ENCODE data around the gene GTF3C1.

GTF3C1 gene

DNA sequence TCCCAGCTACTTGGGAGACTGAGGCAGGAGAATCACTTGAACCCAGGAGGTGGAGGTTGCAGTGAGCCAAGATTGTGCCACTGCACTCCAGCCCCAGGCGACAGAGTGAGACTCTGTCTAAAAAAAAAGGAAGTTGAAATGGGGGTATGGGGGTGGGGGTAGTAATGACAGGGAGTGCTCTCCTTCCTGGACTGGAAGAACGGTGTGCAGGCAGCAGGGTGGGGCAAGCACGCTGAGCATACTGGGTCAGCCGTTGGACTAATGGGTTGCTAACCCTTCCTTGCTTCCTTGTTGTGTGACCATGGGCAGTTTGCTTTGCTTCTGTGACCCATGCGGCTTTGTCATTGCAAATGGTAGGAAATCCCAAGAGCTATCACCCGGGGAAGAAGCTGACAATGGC lies 16.7 kb upstream of the GTF3C1 start:
- DNase-seq (ENCODE audit: low read depth): no peak

- no peak for DNase-seq (ENCODE audit: low read depth)
Measured at GRCh38 chr16:27564224-27564623, 14.5 kb upstream of the GTF3C1 start.

GRCh38 chr16:27561216-27561615 lies 11.5 kb upstream of the GTF3C1 start:
- DNase-seq (ENCODE audit: low read depth): no peak

- DNase-seq (ENCODE audit: low read depth): no peak
Measured at GRCh38 chr16:27558932-27559331, 9.2 kb upstream of the GTF3C1 start.

DNA sequence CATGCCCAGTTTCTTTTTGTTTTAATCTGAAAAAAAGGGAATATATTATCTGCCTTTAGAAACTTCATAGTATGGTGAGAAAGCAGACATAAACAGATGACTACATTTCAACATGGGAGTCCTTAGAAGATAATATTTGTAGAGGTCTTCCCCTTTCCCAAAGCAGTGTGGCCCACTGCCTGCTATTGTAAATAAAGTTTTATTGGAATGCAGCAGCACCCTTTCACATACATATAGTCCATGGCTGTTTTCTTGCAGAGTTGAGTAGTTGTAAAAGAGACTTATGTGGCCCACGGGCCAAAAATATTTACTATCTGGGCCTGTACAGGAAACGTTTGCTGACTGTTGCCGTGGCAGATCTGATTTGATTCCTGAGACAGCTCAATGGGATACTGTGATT lies 8.7 kb upstream of the GTF3C1 start:
- DNase-seq (ENCODE audit: low read depth): no peak

GRCh38 chr16:27556471-27556870 lies 6.8 kb upstream of the GTF3C1 start:
- no peak for DNase-seq (ENCODE audit: low read depth)

DNA sequence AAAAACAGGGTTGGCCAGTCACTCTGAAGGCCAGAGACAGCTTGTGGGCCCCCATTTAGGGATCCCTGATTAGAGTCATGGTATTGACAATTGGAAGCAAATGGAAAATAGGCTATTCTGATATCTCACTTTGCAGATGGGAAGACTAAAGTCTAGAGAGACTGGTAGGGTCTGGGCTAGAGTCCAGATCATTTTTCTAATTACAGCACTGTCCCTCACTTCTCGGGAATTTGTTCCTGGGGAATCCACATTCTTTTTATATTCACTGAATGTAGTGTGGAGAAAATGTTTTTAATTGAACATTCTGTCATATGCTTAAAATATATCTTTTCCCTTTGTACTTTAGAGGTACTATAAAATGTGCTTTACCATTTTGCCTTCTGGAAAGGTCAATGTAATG lies 1.3 kb upstream of the GTF3C1 start:
- DNase-seq (ENCODE audit: low read depth): no peak

DNA sequence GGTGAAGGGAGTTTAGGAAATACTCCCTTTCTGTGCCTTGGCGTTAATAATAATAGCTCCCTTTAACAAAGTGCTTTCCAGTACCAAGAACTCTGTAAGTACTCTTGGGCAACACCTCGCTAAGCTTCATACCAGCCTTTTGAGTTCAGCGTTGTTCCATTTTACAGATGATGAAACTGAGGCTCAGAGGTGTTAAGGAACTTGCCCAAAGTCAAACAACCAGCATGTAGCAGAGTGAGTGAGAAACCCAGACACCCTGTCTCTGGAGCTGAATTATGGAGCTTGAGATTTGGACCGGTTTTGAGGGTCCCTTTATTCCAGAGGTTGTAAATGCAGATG lies 838 bp upstream of the GTF3C1 start:
- no peak for DNase-seq (ENCODE audit: low read depth)

DNA sequence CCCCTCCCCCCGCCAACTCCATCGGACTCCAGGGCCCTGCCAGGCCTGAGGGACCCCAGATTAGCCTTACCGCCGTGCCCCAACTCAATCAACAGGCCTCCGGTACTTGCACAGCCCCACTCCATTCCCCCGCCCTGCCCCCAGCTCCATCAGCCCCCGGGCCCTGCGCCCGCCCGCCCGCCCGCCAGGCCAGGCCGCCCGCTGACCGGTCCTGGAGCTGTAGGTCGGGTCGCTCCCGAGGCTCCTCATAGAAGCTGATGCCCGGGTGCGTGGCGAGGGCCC lies 308 bp downstream of the GTF3C1 start:
- no peak for DNase-seq (ENCODE audit: low read depth)

DNA sequence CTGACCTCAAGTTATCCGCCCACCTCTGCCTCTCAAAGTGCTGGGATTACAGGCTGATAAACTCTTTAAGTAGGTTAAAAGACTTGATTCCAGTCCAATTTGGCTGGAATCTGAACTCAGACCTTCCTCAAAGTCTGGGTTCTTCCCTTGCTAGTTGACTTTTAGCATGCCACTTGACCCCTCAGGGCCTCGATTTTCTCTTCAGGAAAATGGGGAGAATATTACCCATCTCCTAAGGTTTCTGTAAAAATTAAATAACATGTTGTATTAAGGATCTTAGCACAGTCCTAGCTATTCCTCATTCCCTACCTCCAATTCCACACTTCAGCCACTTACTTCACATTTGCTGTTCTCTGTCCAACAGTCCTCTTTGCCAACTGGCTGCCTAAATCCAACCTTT lies 1.9 kb downstream of the GTF3C1 start:
- no peak for DNase-seq (ENCODE audit: low read depth)

- DNase-seq (ENCODE audit: low read depth): no peak
Measured at GRCh38 chr16:27547134-27547533, 2.6 kb downstream of the GTF3C1 start.

DNA sequence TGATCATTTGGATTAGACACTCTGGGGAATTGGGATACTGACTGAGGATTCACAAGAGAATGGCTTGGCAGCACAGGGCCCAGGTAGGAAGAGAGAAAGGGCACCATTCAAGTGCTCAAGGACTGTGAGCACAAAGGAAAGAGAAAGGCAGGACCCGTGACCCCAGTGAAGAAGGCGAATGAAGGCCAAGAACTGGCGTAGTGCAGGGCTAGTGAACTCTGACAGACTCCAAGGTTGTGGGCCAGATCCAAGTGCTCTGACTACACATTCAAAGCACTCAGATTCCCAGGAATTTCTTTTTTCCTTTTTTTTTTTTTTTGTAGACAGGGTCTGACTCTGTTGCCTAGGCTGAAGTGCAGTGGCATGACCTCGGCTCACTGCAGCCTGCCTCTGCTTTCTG lies 5.0 kb downstream of the GTF3C1 start:
- DNase-seq (ENCODE audit: low read depth): no peak

GRCh38 chr16:27543801-27544200 lies 5.9 kb downstream of the GTF3C1 start:
- DNase-seq (ENCODE audit: low read depth): no peak

- DNase-seq (ENCODE audit: low read depth): no peak
Measured at GRCh38 chr16:27539636-27540035, 10.1 kb downstream of the GTF3C1 start.

DNA sequence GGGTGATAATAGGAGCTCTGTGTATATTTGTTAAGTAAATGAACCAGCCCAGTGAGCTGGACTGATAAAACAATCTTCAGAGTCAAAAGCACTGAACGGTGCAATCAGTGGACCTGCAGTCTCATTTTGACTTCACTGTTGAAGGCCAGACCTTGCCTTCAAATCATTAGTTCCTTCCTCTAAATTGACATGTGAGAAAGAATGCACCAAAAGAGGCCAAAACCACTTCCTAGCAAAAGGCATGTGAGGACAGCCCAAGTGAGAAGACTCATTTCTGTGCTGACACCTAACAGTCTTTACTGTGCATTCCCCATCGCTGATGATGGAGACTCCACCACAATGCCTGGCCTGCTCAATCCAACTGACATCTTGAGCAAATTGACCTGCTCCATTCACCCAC lies 10.6 kb downstream of the GTF3C1 start:
- DNase-seq (ENCODE audit: low read depth): no peak

DNA sequence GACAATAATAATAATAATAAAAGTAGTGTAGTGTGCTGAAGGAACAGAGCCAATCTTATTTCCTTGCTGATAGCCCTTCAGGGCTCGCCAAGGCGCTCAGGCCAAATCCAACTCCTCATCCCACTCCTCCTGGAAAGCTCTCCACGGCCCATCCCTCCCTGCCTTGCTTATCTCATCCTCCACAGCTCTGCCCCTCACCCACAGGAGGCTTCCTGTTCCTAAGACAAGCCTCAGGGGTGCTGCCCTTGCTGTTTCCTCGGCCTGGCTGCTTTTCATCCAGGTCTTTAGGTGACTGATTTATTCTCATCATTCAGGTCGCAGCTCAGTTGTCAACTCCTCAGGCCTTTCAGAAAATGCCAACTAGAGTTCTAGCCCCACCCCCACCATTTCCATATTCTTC lies 11.2 kb downstream of the GTF3C1 start:
- no peak for DNase-seq (ENCODE audit: low read depth)

DNA sequence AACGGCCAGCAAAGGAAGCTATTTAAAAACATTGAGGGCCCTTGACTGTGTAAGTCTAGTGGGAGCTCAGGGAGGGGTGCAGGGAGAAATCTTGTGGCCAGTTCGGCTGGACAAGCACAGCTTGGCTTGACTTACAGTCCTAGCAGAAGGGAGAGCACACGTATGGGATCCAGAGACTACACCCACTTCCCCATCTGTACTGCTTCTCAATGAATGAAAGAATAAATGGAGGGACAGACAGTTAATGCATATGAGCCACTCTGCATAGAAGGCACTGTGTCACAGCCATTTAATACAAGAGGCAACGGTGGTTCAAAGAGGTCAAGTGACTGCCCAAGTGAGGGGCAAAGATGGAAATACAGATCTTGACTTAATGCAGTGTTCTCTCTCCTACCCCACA lies 15.5 kb downstream of the GTF3C1 start:
- DNase-seq (ENCODE audit: low read depth): no peak

- DNase-seq (ENCODE audit: low read depth): no peak
Measured at GRCh38 chr16:27531826-27532800, 17.6 kb downstream of the GTF3C1 start.

DNA sequence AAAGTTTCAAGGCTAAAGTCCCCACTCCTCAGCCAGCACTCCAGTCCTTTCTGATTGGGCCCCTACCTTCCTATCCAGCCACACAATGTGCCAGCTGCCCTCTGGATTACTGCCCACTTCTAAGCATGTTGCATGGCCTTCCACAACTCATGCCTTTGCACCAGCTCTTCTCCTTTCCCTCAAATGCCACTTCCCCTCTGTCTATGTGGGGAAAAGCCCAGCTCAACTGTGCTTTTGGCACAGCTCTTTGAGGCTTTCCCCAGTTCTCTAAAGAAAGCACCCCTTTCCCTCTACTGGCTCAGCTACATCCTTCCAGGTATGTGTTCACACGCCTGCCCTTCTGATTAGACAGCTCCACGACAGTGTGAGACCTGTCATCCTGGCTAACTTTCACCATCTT lies 18.5 kb downstream of the GTF3C1 start:
- DNase-seq (ENCODE audit: low read depth): no peak

DNA sequence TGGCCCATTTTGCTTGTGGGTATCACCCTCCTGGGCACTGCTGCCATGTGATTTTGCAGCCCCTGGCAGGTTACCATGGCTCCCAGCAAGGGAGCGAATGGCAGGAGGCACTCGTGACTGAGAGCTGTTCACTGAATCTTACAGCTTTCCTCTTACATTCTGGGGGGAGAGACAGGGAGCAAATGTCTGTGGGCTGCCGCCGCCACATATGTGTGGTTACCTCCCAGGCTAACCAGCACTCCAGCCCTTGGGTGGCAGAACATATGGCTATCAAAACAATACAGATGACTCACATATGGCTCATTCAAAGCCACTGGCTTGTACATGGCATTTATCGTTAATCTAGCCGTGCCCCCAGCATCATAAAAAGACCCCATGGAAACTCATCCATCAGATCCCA lies 19.8 kb downstream of the GTF3C1 start:
- DNase-seq (ENCODE audit: low read depth): no peak

- no peak for DNase-seq (ENCODE audit: low read depth)
Measured at GRCh38 chr16:27528294-27528693, 21.4 kb downstream of the GTF3C1 start.

GRCh38 chr16:27526180-27526579 lies 23.5 kb downstream of the GTF3C1 start:
- DNase-seq (ENCODE audit: low read depth): no peak

- DNase-seq (ENCODE audit: low read depth): no peak
Measured at GRCh38 chr16:27522173-27522707, 27.5 kb downstream of the GTF3C1 start.

GRCh38 chr16:27520982-27521673 lies 28.6 kb downstream of the GTF3C1 start:
- DNase-seq (ENCODE audit: low read depth): no peak

All from stimulated activated CD8-positive, alpha-beta memory T cell treated with anti-CD3 and anti-CD28 coated beads, Interleukin-12 subunit alpha, Interleukin-12 subunit beta, amount 100 ng/mL, for 1 hour (primary cell).